Measurements from ENCODE around the gene KCTD13.
A peak's percentile ranks its signal among the peaks of the same experiment; 100 is the strongest.

The KCTD13 gene

DNA sequence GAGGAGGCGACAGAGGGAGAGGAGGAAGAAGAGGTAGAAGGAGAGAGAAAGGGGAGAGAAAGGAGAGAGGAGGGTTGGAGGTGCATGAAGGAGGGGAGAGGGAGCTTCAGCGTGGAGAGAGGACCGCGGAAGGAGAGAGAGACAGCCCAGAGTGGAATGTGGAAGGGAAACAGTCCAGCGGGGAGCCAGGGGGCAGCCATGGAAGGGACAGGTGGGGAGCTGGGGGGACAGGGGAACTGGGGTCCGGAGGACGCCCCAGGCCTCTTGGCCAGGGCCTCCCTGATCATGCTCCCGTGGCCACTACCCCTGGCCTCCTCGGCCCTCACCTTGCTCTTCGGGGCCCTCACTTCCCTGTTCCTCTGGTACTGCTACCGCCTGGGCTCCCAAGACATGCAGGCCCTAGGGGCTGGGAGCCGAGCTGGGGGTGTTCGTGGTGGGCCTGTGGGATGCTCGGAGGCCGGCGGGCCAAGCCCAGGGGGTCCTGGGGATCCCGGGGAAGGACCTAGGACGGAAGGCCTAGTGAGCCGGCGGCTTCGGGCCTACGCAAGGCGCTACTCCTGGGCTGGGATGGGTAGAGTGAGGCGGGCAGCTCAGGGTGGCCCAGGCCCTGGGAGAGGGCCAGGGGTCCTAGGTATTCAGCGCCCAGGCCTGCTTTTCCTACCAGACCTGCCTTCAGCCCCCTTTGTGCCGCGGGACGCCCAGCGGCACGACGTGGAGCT is 25.0 kb downstream of the KCTD13 start:
- H2AFZ ChIP-seq (ENCODE audit: low read depth, low read length, severe bottlenecking) = no peak overlapping the region
- H3K4me3 ChIP-seq (ENCODE audit: insufficient read depth, low read length, poor library complexity, severe bottlenecking) = no peak overlapping the region
- H3K27me3 ChIP-seq (ENCODE audit: low read length) = no peaks in the 10 kb centered on the region
- no peaks in the 10 kb centered on the region for H3F3A ChIP-seq (ENCODE audit: insufficient read depth)
- no peaks in the 10 kb centered on the region for H3K9me3 ChIP-seq (ENCODE audit: insufficient read depth, low read length)
- no peaks in the 10 kb centered on the region for H3K36me3 ChIP-seq (ENCODE audit: low read length)
- no peaks in the 10 kb centered on the region for H3K79me2 ChIP-seq (ENCODE audit: insufficient read depth, low read length)
- H3K9ac ChIP-seq (ENCODE audit: low read length) = no peak overlapping the region
- H3K4me2 ChIP-seq (ENCODE audit: low read depth, low read length, poor library complexity, severe bottlenecking) = peak overlapping the region; percentile 56
- no peak overlapping the region for H3K27ac ChIP-seq (ENCODE audit: low read depth, low read length)
- no peaks in the 10 kb centered on the region for H3K9me2 ChIP-seq (replicated peaks; ENCODE audit: insufficient read depth, low read length)
- no peaks in the 10 kb centered on the region for H4K20me1 ChIP-seq (ENCODE audit: low read depth, low read length)
- no peak for TF ChIP-seq EZH2phosphoT487 (conservative IDR thresholded peaks at IDR 0.05; ENCODE audit: low read length)
- TF ChIP-seq, protein P1, sequence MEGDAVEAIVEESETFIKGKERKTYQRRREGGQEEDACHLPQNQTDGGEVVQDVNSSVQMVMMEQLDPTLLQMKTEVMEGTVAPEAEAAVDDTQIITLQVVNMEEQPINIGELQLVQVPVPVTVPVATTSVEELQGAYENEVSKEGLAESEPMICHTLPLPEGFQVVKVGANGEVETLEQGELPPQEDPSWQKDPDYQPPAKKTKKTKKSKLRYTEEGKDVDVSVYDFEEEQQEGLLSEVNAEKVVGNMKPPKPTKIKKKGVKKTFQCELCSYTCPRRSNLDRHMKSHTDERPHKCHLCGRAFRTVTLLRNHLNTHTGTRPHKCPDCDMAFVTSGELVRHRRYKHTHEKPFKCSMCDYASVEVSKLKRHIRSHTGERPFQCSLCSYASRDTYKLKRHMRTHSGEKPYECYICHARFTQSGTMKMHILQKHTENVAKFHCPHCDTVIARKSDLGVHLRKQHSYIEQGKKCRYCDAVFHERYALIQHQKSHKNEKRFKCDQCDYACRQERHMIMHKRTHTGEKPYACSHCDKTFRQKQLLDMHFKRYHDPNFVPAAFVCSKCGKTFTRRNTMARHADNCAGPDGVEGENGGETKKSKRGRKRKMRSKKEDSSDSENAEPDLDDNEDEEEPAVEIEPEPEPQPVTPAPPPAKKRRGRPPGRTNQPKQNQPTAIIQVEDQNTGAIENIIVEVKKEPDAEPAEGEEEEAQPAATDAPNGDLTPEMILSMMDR (IDR thresholded peaks at IDR 0.05; ENCODE audit: insufficient read depth, low read length, poor library complexity, severe bottlenecking) = no peak

DNA sequence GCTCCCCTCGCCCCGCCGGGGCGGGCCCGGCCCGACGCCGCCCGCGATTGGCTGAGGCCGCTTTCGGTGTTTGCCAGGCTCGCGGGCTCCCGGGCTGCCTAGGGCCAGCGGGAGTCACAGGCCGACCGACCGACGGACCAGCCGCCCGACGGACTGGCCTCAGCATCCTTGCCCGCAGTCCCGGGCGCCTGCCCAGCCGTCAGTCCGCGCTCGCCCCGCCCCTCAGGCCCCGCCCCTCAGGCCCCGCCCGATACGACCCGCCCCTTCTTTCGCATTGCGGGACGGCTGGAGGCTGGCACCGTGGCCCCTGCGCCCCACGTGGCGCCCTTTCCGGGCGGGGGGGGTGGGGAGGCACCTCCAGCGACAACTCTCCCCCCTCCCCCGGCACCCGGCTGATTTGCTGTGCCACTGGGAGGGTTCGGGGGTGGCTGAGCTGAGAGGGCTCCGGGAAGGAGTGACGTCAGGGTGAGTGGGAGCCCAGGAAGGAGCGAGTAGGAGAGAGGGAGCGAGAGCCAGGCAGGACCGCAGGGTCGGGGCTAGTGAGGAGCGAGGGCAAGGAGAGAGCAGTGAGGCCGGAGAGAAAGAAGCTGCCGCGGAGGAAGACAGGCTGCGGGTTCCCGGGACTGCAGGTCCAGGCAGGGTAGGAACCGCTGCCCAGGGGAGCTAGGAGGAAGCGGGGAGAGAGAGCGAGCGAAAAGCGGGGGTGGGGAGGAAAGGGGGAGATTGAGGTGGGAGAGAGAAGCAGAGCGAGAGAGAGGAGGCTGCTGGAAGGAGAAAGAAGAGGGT is 25.7 kb downstream of the KCTD13 start, which contains the start of gene ASPHD1:
ASPHD1 (plus strand) TSS at position 387 of the 786 bp plus-strand sequence. CDS start 484 bp downstream, outside the sequence.
- TF ChIP-seq, protein P1 (IDR thresholded peaks at IDR 0.05; ENCODE audit: insufficient read depth, low read length, poor library complexity, severe bottlenecking) = no peak
- no peak for TF ChIP-seq EZH2phosphoT487 (conservative IDR thresholded peaks at IDR 0.05; ENCODE audit: low read length)
- no peak within 1 kb of the TSS for H3K9ac ChIP-seq (ENCODE audit: low read length)
- H3K27ac ChIP-seq (ENCODE audit: low read depth, low read length) = no peak within 1 kb of the TSS
- H2AFZ ChIP-seq (ENCODE audit: low read depth, low read length, severe bottlenecking) = peak within 1 kb of the TSS; percentile 64
- H3K79me2 ChIP-seq (ENCODE audit: insufficient read depth, low read length) = no peaks in the 10 kb centered on the region
- H3K9me2 ChIP-seq (replicated peaks; ENCODE audit: insufficient read depth, low read length) = no peaks in the 10 kb centered on the region
- no peaks in the 10 kb centered on the region for H3F3A ChIP-seq (ENCODE audit: insufficient read depth)
- peak within 1 kb of the TSS; percentile 55 for H3K4me3 ChIP-seq (ENCODE audit: insufficient read depth, low read length, poor library complexity, severe bottlenecking)
- H4K20me1 ChIP-seq (ENCODE audit: low read depth, low read length) = no peaks in the 10 kb centered on the region
- no peaks in the 10 kb centered on the region for H3K9me3 ChIP-seq (ENCODE audit: insufficient read depth, low read length)
- no peaks in the 10 kb centered on the region for H3K27me3 ChIP-seq (ENCODE audit: low read length)
- H3K4me2 ChIP-seq (ENCODE audit: low read depth, low read length, poor library complexity, severe bottlenecking) = peak within 1 kb of the TSS; percentile 56
- H3K36me3 ChIP-seq (ENCODE audit: low read length) = no peaks in the 10 kb centered on the region

DNA sequence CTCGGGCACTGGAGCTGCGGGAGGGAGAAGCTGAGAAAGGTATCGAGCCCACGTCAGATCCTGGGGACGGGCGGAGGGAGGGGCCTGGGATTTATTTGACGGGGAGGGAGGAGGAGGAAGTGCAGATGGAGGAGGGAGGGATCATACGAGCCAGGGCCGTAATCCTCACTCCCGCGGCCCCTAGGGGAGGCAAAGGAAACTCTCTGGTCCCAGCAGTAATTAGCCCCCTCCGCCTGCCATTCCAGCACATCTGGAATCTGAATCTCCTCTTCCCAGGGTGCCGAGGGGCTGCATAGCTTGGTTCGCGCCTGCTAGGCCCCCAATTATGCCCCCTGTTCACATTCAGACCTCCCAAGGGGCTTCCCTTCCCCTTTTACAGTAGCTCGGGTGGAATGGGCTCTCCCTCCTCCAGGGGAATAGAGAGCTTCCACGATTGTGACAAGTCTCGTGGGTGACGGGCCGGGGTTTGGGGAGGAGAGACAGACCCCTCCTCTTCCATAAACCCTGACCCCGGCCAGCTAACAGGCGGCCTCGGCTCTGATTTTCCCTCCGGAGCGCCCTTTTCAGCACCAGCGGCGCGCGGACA is 26.4 kb downstream of the KCTD13 start, which contains the start of gene SEZ6L2:
SEZ6L2 (minus strand) TSS at position 35 of the 586 bp plus-strand sequence. CDS start 531 bp downstream, outside the sequence.
- no peaks in the 10 kb centered on the region for H3F3A ChIP-seq (ENCODE audit: insufficient read depth)
- no peak within 1 kb of the TSS for H3K9ac ChIP-seq (ENCODE audit: low read length)
- no peak within 1 kb of the TSS for H3K27ac ChIP-seq (ENCODE audit: low read depth, low read length)
- H3K4me3 ChIP-seq (ENCODE audit: insufficient read depth, low read length, poor library complexity, severe bottlenecking) = peak within 1 kb of the TSS; percentile 55
- no peaks in the 10 kb centered on the region for H4K20me1 ChIP-seq (ENCODE audit: low read depth, low read length)
- no peaks in the 10 kb centered on the region for H3K79me2 ChIP-seq (ENCODE audit: insufficient read depth, low read length)
- TF ChIP-seq, protein P1 (IDR thresholded peaks at IDR 0.05; ENCODE audit: insufficient read depth, low read length, poor library complexity, severe bottlenecking) = no peak
- no peak for TF ChIP-seq EZH2phosphoT487 (conservative IDR thresholded peaks at IDR 0.05; ENCODE audit: low read length)
- peak within 1 kb of the TSS; percentile 64 for H2AFZ ChIP-seq (ENCODE audit: low read depth, low read length, severe bottlenecking)
- no peaks in the 10 kb centered on the region for H3K36me3 ChIP-seq (ENCODE audit: low read length)
- no peaks in the 10 kb centered on the region for H3K27me3 ChIP-seq (ENCODE audit: low read length)
- peak within 1 kb of the TSS; percentile 56 for H3K4me2 ChIP-seq (ENCODE audit: low read depth, low read length, poor library complexity, severe bottlenecking)
- H3K9me3 ChIP-seq (ENCODE audit: insufficient read depth, low read length) = no peaks in the 10 kb centered on the region
- H3K9me2 ChIP-seq (replicated peaks; ENCODE audit: insufficient read depth, low read length) = no peaks in the 10 kb centered on the region

Measured in SU-DHL-6 (cell line).